Stimulated activated naive CD8-positive, alpha-beta T cell treated with anti-CD3 and anti-CD28 coated beads, Interleukin-15, amount 100 ng/mL, for 72 hours (primary cell): ENCODE results near the gene UTS2B.

Source experiments
- ATAC-seq: fragments of 150-1000 bp; cut with Tn5 transposase; 2 replicates; pipeline ENCODE4 v1.10.0; 2021; ENCODE audit warnings: mild to moderate bottlenecking, moderate library complexity
- DNase-seq, 2 donors: peaks; one replicate each; pipeline ENCODE4 v3.0.0; 2021 to 2022
- H3K27ac Mint-ChIP-seq, 2 donors: one replicate each; pipeline ENCODE4 v1.8.0; 2022; ENCODE audit warnings: mild to moderate bottlenecking in 2 of 2, mixed read lengths in 2 of 2, moderate library complexity in 2 of 2
- H3K27me3 Mint-ChIP-seq: one replicate; pipeline ENCODE4 v1.8.0; 2022; ENCODE audit warnings: mixed read lengths
- H3K4me1 Mint-ChIP-seq: one replicate; pipeline ENCODE4 v1.8.0; 2022; ENCODE audit warnings: mild to moderate bottlenecking, mixed read lengths
- H3K4me3 Mint-ChIP-seq, 2 donors: one replicate each; pipeline ENCODE4 v1.8.0; 2022; ENCODE audit warnings: mild to moderate bottlenecking in 2 of 2, mixed read lengths in 2 of 2, moderate library complexity in 1 of 2
- H3K9me3 Mint-ChIP-seq, 2 donors: one replicate each; pipeline ENCODE4 v1.8.0; 2022; ENCODE audit warnings: mixed read lengths in 2 of 2

UTS2B gene

DNA sequence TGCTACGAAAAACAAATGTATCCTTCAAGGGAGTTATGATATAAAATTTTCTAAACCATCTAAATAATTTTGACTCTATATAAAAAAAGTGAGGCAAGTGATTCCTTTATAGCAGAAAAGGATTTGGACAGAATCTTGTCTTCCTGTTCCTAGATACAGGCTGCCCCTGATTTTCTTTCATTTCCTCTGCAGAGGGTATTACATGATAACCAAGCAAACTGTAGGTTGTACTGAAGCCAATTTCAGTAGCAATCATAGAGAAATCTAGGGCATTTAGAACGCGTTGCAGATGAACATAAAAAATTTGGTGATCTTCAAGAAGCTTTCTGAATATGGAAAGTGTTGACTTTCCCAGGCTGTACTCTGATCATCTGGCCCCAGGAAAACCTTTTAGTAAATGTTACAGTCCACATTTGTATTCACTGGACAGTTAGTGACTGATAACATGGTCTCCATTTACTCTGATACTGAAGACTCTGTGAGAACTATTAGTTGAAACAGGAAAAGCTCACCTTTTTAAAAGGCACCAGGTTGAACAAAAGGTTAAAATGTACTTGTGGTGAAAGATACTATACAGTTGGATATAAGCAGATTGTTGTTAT is 9.1 kb upstream of the UTS2B start:
- DNase-seq (no peak), ATAC-seq (no peak)
- Mint-ChIP-seq H3K4me3 (no peak overlapping the region), H3K9me3 (no peaks in the 10 kb centered on the region), H3K27me3 (no peaks in the 10 kb centered on the region), H3K4me1 (no peaks in the 10 kb centered on the region), H3K27ac (no peak overlapping the region)

DNA sequence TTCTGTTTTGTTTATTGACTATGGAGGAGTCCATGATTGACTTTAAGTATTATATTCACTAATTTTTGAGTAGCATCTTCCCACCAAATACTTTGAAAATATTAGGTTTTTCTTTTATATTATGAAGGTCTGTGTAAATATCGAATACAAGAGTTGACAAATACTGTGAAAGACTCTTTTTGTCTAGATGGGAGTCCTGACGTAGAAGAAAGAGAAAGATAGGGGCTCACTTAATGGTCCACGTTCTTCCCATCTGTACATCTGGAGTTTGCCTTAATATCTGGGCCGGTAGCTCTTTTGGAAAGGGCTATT is 7.8 kb upstream of the UTS2B start:
- H3K27me3 Mint-ChIP-seq = no peaks in the 10 kb centered on the region
- H3K27ac Mint-ChIP-seq = no peak overlapping the region
- H3K4me1 Mint-ChIP-seq = no peaks in the 10 kb centered on the region
- ATAC-seq (no peak), DNase-seq (no peak)
- H3K4me3 Mint-ChIP-seq = no peak overlapping the region
- H3K9me3 Mint-ChIP-seq = no peaks in the 10 kb centered on the region

DNA sequence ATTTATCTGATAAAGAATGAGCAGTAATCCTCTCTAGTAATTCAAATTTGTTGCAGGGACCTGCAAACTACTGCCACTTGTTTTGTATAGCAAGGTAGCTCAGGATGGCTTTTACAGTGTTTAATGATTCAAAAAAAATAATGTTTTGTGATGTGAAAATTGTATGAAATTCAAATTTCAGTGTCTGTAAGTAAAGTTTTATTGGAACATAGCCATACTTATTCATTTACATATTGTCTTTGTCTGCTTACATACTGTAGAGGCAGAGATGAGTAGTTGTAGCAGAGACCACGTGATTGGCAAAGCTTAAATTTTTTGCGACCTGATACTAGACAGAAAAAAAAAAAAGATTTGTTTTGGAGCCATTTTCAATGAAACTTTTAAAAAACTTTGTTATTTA is 6.5 kb upstream of the UTS2B start:
- no peak overlapping the region for H3K27ac Mint-ChIP-seq
- DNase-seq (no peak), ATAC-seq (no peak)
- H3K9me3 Mint-ChIP-seq = no peaks in the 10 kb centered on the region
- H3K4me3 Mint-ChIP-seq = no peak overlapping the region
- H3K4me1 Mint-ChIP-seq = no peaks in the 10 kb centered on the region
- H3K27me3 Mint-ChIP-seq = no peaks in the 10 kb centered on the region

DNA sequence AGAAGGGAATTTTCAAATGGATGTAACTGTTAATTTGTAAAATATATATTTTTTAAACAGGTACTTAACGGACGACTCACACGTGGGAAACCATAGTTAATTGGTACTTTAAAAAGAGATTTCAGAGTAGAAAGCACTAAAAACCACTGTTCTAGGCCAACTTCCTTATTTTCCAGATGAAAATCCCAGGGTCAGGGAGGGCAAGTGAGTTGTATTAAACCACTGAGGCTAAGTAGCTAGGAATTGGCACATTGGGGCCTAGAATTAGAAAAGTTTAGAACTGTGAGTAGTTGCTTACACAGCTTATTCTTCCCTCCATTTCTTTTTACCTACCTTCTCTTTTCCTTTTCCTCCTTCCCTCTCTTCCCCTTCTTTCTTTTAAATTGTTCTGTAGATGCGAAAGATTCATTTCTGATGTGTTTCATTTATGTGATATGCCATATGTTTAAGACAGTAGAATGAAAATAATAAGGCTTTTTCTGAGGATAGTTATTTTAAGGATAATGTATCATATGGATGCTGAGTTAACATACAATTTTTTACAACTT is 4.1 kb upstream of the UTS2B start:
- Mint-ChIP-seq H3K27me3 (peaks cover 18% of the 10 kb centered on the region), H3K9me3 (no peaks in the 10 kb centered on the region), H3K4me3 (no peak overlapping the region), H3K4me1 (no peaks in the 10 kb centered on the region), H3K27ac (no peak overlapping the region)
- ATAC-seq = no peak
- DNase-seq = no peak

DNA sequence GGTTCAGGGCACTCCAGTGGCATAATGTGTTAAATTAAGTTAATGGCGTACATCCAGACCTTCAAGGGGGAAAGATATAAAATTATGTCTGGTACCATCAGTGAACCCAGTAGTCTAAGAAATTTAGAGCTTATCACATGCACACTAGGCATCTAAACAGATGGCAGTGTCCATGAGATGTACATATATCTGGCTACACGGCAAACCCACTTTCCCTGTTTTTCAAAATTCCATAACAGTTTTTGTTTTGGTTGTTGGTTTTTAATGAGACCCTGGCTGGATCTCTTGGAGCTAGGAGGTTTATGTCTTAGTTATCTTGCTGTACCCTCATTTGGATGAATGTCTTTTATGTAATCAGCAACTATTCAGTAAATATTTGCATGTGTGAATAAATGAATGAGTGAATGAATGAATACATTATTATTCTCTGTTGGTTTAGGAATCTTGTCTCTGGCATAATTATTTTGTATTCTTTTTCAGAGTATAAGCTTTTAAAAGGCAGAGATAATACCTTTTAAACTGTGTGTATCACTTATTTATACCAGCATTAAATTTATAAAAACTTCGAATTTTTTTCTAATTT is 3.1 kb upstream of the UTS2B start:
- ATAC-seq = no peak
- H3K9me3 Mint-ChIP-seq = no peaks in the 10 kb centered on the region
- no peak overlapping the region for H3K27ac Mint-ChIP-seq
- H3K4me1 Mint-ChIP-seq = peaks cover 7% of the 10 kb centered on the region
- no peak overlapping the region for H3K4me3 Mint-ChIP-seq
- H3K27me3 Mint-ChIP-seq = peaks cover 25% of the 10 kb centered on the region
- no peak for DNase-seq

DNA sequence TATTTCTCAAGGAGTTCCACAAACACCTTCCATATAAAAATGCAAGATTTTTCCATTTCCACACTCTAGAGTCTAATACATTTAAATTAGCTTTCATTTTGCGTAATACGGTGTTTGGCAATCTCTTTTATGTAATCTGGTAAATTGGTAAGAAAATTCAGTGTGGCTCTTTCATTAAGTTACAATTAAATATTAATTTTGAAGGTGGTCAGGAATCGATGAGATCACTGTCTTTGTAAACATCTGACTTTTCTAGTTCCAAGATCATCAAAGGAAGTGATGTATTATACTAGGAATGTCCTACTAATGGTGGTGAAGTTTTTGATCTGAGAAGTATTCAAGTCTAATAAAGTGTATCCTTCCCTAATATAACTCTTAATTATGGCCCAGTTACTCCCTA is 1.1 kb upstream of the UTS2B start:
- peaks cover 38% of the 10 kb centered on the region for H3K27me3 Mint-ChIP-seq
- DNase-seq = no peak
- H3K4me3 Mint-ChIP-seq = no peak overlapping the region
- H3K4me1 Mint-ChIP-seq = peaks cover 9% of the 10 kb centered on the region
- no peaks in the 10 kb centered on the region for H3K9me3 Mint-ChIP-seq
- no peak for ATAC-seq
- no peak overlapping the region for H3K27ac Mint-ChIP-seq

DNA sequence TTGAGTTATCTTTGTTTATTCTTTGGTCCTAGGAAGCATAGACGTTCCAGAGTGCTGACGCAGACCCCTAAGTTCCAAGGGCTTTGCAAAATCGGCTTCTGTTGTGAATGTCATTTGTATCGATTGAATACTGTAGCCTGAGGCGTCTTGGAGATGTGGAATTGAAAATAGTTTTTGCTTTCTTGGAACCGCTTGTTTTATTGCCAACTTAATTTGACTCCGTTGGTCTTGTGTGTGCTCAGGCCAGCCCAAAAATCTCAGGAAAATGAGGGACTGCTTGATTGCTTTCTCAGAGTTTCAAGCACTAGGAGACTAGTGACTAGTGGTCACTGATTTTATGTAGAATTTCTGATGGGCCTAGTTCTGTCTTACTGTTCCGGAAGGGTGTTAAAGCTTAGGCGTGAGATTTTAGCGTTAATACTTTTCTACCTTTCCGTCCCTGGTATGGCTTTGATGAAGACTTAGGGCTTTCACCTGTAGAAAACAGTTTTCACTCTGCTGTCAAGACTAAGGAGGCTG is 263 bp upstream of the UTS2B start:
- no peak overlapping the region for H3K27ac Mint-ChIP-seq
- DNase-seq (no peak), ATAC-seq (no peak)
- no peaks in the 10 kb centered on the region for H3K9me3 Mint-ChIP-seq
- peaks cover 9% of the 10 kb centered on the region for H3K4me1 Mint-ChIP-seq
- peaks cover 39% of the 10 kb centered on the region for H3K27me3 Mint-ChIP-seq
- peak overlapping the region; percentile 36 to 56 for H3K4me3 Mint-ChIP-seq

DNA sequence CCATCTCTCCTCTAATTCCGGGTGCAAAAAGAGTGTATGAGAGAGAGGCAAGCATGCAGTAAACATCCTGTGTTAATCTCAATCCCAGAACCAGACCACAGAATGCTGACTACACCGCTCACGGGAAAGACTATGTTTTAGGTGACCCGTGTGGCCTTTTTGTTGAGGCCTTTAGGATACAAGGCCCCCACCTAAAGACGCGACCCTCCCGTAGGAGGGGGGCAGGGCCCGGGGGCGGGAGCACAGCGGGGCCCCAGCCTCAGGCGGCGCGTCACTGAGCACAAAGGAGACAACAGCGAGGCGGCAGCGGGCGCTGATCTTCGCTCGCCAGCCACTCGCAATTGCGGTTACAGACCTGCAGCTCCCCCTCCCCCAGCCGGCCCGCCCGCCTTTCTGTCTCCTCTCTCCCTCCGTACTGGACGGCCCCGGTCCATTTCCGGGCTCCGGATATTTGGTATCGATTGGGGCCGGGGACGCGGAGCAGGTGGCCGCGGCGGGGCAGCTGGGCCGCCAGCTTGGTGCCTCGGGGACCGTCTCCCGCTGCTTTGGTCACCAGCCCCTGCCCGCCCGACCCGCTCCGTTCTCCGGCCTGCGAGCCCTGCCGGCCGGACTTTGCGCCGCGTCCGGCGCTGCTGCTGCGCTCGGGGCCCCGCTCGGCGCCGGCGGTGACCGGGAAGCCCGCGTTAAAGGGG is 1.2 kb downstream of the UTS2B start, which contains the start of gene CCDC50:
TSS of gene CCDC50 (plus strand) at position 433 of the 692 bp plus-strand sequence. CDS start 281 bp downstream, outside the sequence.
- Mint-ChIP-seq H3K27ac (peak within 1 kb of the TSS in 1 of 2 donors; percentile 27), H3K27me3 (peaks cover 39% of the 10 kb centered on the region), H3K9me3 (no peaks in the 10 kb centered on the region), H3K4me1 (peaks cover 9% of the 10 kb centered on the region), H3K4me3 (peak within 1 kb of the TSS; percentile 66 to 69)
- ATAC-seq (peak; percentile 74), DNase-seq (peak; percentile 29 to 34)

DNA sequence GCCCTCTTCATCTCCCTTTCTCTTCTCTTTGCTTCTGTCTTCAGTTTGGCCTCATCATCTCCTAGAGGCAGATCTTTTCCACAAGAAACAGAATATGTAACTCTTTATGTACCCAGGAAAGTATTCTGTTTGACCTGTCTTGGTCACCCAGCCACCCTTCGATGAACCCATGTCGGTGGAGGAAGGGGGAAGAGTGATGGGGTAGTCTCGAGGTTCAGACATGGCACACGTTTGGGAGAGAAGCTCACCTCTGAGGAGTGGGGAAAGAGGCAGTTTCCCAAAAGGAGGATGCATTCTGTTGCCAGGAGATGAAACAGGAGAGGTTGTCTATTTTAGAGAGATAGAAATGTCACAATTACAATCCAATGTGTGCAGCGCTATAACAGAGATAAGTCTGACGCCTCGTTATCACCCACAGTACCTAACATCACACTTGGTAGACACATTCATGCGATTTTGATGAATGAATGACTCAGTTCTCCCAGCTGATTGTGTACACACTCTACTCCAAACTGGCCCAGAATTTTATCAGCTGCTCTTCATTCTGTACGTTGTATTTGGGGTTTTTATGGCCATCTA is 1.9 kb downstream of the UTS2B start:
- DNase-seq (no peak), ATAC-seq (peak; percentile 31)
- Mint-ChIP-seq H3K27ac (peak overlapping the region in 1 of 2 donors; percentile 27), H3K4me1 (peaks cover 9% of the 10 kb centered on the region), H3K9me3 (peaks cover 0 to 4% of the 10 kb centered on the region in 2 donors), H3K4me3 (peak overlapping the region; percentile 66 to 69), H3K27me3 (peaks cover 39% of the 10 kb centered on the region)

DNA sequence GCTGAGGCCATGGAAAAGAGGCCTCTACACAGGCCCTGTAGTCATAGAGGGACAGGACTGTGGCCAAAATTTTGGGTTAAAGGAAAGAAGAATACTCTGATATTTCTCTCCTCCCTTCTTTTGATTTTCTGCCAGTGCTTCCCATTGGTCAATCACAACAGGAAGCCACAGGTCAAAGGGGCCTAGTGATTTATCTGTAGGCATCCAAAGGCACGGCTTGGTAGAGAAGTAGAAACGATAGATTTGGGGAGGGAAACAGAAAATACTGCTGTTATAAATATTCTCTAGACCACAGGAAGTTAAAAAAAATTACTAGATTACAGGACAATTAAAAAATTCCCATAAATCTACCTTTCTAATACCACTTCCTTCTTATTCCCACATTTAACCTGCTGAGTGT is 2.8 kb downstream of the UTS2B start:
- DNase-seq = no peak
- H3K9me3 Mint-ChIP-seq = peaks cover 0 to 7% of the 10 kb centered on the region in 2 donors
- peaks cover 39% of the 10 kb centered on the region for H3K27me3 Mint-ChIP-seq
- ATAC-seq = no peak
- H3K27ac Mint-ChIP-seq = no peak overlapping the region
- H3K4me1 Mint-ChIP-seq = peaks cover 9% of the 10 kb centered on the region
- H3K4me3 Mint-ChIP-seq = no peak overlapping the region

DNA sequence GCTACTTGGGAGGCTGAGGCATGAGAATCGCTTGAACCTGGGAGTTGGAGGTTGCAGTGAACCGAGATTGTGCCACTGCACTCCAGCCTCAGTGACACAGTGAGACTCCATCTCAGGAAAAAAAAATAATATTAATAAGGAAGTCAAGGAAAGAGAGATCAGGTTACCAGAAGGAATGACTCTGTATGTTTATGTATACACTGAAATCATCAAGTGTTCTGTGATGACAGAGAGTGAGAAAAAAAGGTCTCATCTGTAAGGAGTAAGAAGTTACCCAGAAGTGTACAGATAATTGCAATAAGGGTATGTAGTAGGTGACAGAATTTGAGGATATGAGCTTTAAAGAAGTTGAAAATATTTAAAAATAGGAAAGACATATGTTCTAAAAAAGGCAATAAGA is 5.4 kb downstream of the UTS2B start:
- peaks cover 9% of the 10 kb centered on the region for H3K4me1 Mint-ChIP-seq
- H3K4me3 Mint-ChIP-seq = no peak overlapping the region
- peaks cover 24% of the 10 kb centered on the region for H3K27me3 Mint-ChIP-seq
- no peak for ATAC-seq
- no peak overlapping the region for H3K27ac Mint-ChIP-seq
- DNase-seq = no peak
- peaks cover 0 to 11% of the 10 kb centered on the region in 2 donors for H3K9me3 Mint-ChIP-seq

DNA sequence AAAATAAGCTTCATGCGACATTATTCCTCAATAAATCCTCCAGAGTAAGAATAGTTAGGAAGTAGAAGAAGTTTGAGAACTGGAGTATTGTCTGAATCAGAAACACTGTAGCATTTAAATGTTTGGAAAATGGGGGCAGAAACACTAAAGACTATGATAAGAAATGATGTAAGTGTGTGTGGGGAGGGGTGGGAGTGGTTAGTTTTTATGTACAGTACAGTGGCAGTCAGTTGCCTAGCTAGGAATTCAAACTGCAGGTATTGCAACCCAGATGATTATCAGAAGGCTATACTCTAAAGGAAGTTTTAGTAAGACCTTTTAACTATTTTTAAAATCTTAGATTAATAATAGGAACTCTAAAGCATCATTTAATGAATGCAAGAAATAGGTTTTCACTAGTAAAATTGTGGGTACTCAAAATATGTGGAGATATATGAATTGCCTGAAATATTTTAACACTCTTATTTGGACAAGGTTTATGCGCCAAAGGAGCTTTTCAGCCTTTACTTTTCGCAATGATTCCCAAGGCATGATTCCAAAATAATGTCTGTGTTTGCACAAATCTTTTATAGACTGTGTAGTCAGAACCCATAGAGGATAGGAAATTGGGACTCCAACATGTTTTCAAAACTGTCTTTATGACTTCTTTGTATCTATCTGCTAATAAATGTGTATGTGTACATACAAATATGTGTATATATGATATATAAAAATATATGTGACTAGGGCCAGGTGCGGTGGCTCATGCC is 9.1 kb downstream of the UTS2B start:
- DNase-seq = no peak
- Mint-ChIP-seq H3K27me3 (no peaks in the 10 kb centered on the region), H3K27ac (no peak overlapping the region), H3K9me3 (peaks cover 0 to 11% of the 10 kb centered on the region in 2 donors), H3K4me3 (no peak overlapping the region), H3K4me1 (no peaks in the 10 kb centered on the region)
- ATAC-seq = no peak

DNA sequence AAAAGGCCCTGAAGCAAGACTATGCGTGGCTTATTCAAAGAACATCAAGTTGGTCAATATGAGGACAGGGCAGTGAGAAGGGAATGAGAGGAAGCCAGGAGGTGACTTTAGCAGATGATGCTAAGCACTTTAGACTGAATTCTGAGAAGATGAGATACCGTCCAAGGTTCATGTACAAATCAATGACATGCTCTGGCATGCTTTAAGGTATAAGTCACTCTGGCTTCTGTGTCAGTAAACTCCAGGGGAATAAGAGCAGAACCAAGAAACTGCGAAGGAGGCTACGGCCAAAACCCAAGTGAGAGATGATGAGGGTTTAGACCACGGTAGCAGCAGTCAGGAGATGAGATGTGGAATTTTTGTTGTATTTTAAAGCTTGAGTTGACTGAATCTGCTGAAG is 10.0 kb downstream of the UTS2B start:
- no peak overlapping the region for H3K27ac Mint-ChIP-seq
- H3K4me3 Mint-ChIP-seq = no peak overlapping the region
- DNase-seq (no peak), ATAC-seq (no peak)
- H3K4me1 Mint-ChIP-seq = no peaks in the 10 kb centered on the region
- H3K9me3 Mint-ChIP-seq = peaks cover 0 to 11% of the 10 kb centered on the region in 2 donors
- no peaks in the 10 kb centered on the region for H3K27me3 Mint-ChIP-seq

DNA sequence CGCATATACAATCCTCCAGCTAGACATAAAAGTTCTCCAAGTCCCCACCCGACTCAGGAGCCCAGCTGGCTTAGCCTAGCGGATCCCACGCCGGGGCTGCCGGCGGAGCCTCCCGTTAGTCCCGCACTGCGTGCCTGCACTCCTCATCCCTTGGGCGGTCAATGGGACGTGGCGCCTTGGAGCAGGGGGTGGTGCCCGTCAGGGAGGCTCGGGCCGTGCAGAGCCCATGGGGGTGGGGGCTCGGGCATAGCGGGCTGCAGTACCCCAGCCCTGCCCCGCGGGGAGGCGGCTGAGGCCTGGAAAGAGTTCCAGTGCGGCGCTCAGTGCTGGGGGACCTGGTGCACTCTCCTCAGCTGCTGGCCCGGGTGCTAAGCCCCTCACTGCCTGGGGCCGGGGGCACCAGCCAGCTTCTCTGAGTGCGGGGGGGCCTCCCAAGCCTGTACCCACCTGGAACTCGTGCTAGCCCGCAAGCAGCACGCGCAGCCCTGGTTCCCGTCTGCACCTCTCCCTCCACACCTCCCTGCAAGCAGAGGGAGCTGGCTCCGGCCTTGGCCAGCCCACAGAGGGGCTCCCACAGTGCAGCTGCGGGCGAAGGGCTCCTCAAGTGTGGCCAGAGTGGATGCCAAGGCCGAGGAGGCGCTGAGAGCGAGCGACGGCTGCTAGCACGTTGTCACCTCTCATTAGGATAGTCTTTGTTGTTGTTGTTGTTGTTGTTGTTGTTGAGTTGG is 13.3 kb downstream of the UTS2B start:
- Mint-ChIP-seq H3K27me3 (no peaks in the 10 kb centered on the region), H3K4me1 (no peaks in the 10 kb centered on the region), H3K9me3 (no peaks in the 10 kb centered on the region), H3K4me3 (no peak overlapping the region), H3K27ac (no peak overlapping the region)
- no peak for DNase-seq
- peak; percentile 70 for ATAC-seq
